Adrenal gland (tissue), 12 donors: Measurements from ENCODE around the gene GUCA1A. TPM values are rescaled to one million over a fixed set of nuclear protein-coding genes. Genes with fewer than 3 reads are reported as not detected.
"Not testable (repeated sequence)": the region's sequence is repeated elsewhere in the genome, so short reads cannot be mapped to it uniquely, and the experiment has no call there.

Source experiments
- DNase-seq, 7 donors: peaks; one replicate each; pipeline ENCODE4 v3.0.0-alpha.2; 2019 to 2020
- H3K27ac ChIP-seq, 5 donors: fragments of 200-600 bp; sonication (generic) in 4 of 5; 1 replicate in 3 of 5; 2 replicates in 2 of 5; pipeline versions ENCODE4 v1.5.1 to v1.8.0; 2016 to 2020; ENCODE audit warnings: mild to moderate bottlenecking in 1 of 5
- H3K27me3 ChIP-seq: fragments of 200-600 bp; 2 replicates; pipeline ENCODE4 v1.8.0; 2021
- H3K36me3 ChIP-seq, 2 donors: fragments of 200-600 bp; replicated peaks in 1 of 2; 1 replicate in 1 of 2; 2 replicates in 1 of 2; pipeline versions ENCODE4 v1.5.1 to v1.8.0; 2018 to 2022
- H3K4me1 ChIP-seq, 2 donors: fragments of 200-600 bp; replicated peaks in 1 of 2; 1 replicate in 1 of 2; 2 replicates in 1 of 2; pipeline versions ENCODE4 v1.5.1 to v1.8.0; 2018 to 2021
- H3K4me3 ChIP-seq, 4 donors: fragments of 200-600 bp; sonication (generic) in 3 of 4; one replicate each; pipeline ENCODE4 v1.5.1; 2016 to 2018
- H3K9me3 ChIP-seq, 3 donors: fragments of 200-600 bp; sonication (generic) in 1 of 3; replicated peaks in 1 of 3; 1 replicate in 2 of 3; 2 replicates in 1 of 3; pipeline versions ENCODE4 v1.5.1 to v1.8.0; 2016 to 2021
- POLR2A ChIP-seq, 2 donors: fragments of 450-650 bp; IDR thresholded peaks; one replicate each; pipeline ENCODE4 v1.6.1; 2017; ENCODE audit warnings: antibody characterized with exemption in 2 of 2, mild to moderate bottlenecking in 2 of 2, moderate library complexity in 1 of 2
- WGBS, 4 donors: extraction: QIAGEN DNeasy Blood & Tissue Kit in 2 of 4; methylation state at CpG; one replicate each; pipeline versions ENCODE4 v1.1.5 to v1.1.7; 2013 to 2017; 5-methylcytosine and 5-hydroxymethylcytosine counted together
- intact Hi-C, 2 donors: fragments of 100-400 bp; cut with DNase I; formaldehyde crosslinking; loops; one replicate each; pipeline versions ENCODE4 v1.14.1 to v1.15.0; 2022 to 2023
- polyA plus RNA-seq, 3 donors: library from polyadenylated mRNA; stranded (reverse); fragments of 200-250 nt in 2 of 3; fragments of 350-450 nt in 1 of 3; fragmentation: Illumina TruSeq in 1 of 3; extraction: RNeasy Lipid Tissue Mini Kit (QIAGEN cat#74804) in 1 of 3; gene quantifications; one replicate each; pipeline ENCODE4 v1.2.3, GENCODE V29; 2013 to 2014
- total RNA-seq, 9 donors: library from RNA; depleted of rRNA in 4 of 9; stranded (reverse); fragments of >200 nt in 4 of 9; fragments of 120-200 nt in 1 of 9; fragmentation: NEBNext Ultra II Directional in 1 of 9; extraction: Animal tissue kit (Norgen Biotek cat#: 25700) in 1 of 9; gene quantifications; one replicate each; pipeline versions ENCODE4 v1.1.0 to v1.2.4, GENCODE V29; 2013 to 2023
- TF ChIP-seq, protein P1 (sequence below), 6 experiments: fragments of 450-650 bp in 4 of 6; fragments of 200-600 bp in 2 of 6; sonication (generic) in 1 of 6; IDR thresholded peaks; 1 replicate in 5 of 6; 2 replicates in 1 of 6; pipeline versions ENCODE4 v1.5.1 to v1.8.0; 2016 to 2021; ENCODE audit warnings: antibody characterized with exemption in 6 of 6, mild to moderate bottlenecking in 2 of 6, moderate library complexity in 1 of 6
- donor health status: healthy with polysubstance abuse.
- donor health status: Bipolar disorder and iron deficiency.
- donor health status: DM: yes; HTN: yes; CAD: no.
- donor health status: DM: no; HTN: no; CAD: no.
- donor health status: DM: no; HTN: no; CAD: no.
- donor health status: DM: yes; HTN: yes; CAD: no.

Gene GUCA1A
- total and polyA plus RNA-seq, 12 donors = 0.17 TPM; not detected in 11

- WGBS, 4 donors = 33 to 86% methylated on average over 1 of the region's 1 CpG; no CpG with 5 or more reads in 2 of the 4 donors
- intact Hi-C loops = no loop called here
- Histone ChIP-seq H3K36me3 (peaks cover 0 to 75% of the 10 kb centered on the region in 2 donors), H3K27me3 (no peaks in the 10 kb centered on the region), H3K27ac (no peak overlapping the region), H3K4me1 (no peaks in the 10 kb centered on the region), H3K4me3 (no peak overlapping the region), H3K9me3 (no peaks in the 10 kb centered on the region)
- DNase-seq = no peak
- TF ChIP-seq, protein P1, sequence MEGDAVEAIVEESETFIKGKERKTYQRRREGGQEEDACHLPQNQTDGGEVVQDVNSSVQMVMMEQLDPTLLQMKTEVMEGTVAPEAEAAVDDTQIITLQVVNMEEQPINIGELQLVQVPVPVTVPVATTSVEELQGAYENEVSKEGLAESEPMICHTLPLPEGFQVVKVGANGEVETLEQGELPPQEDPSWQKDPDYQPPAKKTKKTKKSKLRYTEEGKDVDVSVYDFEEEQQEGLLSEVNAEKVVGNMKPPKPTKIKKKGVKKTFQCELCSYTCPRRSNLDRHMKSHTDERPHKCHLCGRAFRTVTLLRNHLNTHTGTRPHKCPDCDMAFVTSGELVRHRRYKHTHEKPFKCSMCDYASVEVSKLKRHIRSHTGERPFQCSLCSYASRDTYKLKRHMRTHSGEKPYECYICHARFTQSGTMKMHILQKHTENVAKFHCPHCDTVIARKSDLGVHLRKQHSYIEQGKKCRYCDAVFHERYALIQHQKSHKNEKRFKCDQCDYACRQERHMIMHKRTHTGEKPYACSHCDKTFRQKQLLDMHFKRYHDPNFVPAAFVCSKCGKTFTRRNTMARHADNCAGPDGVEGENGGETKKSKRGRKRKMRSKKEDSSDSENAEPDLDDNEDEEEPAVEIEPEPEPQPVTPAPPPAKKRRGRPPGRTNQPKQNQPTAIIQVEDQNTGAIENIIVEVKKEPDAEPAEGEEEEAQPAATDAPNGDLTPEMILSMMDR (IDR thresholded peaks at IDR 0.05) = no peak
- no peak for TF ChIP-seq POLR2A (IDR thresholded peaks at IDR 0.05)
Observed at GRCh38 chr6:42210551-42210950, 37.4 kb downstream of the GUCA1A start.

- no peak overlapping the region for H3K4me3 ChIP-seq
- peaks cover 3 to 4% of the 10 kb centered on the region in 2 donors for H3K4me1 ChIP-seq
- H3K27ac ChIP-seq = no peak overlapping the region
- intact Hi-C loops = no loop called here
- WGBS, 4 donors = 77 to 89% (median 84%) methylated on average over 6 of the region's 6 CpGs
- peaks cover 0 to 68% of the 10 kb centered on the region in 2 donors for H3K36me3 ChIP-seq
- no peak for DNase-seq
- TF ChIP-seq, protein P1 (IDR thresholded peaks at IDR 0.05) = no peak
- TF ChIP-seq POLR2A (IDR thresholded peaks at IDR 0.05) = no peak
- no peaks in the 10 kb centered on the region for H3K27me3 ChIP-seq
- no peaks in the 10 kb centered on the region for H3K9me3 ChIP-seq
Observed at GRCh38 chr6:42211726-42212125, 38.6 kb downstream of the GUCA1A start.

DNA sequence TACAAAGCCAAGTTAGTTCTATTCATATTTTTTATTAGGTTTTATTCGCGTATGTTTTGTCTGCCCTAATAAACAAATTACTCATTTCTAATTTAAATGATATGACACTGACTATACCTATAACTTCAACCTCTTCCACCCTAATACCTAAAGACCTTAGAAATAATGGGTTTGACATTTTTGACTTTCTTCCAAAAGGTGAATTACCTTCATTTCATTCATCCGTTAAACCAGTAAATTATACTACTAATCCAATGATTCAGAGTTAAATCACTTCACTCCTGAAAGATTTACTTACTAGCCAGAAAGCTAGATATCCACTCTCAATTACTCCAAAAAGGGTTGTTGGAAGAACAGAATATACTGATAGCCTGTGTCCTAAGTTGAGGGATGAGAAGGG is 39.3 kb downstream of the GUCA1A start:
- no peak overlapping the region for H3K27ac ChIP-seq
- intact Hi-C loops = no loop called here
- H3K36me3 ChIP-seq = peaks cover 0 to 64% of the 10 kb centered on the region in 2 donors
- H3K4me1 ChIP-seq = peaks cover 8 to 9% of the 10 kb centered on the region in 2 donors
- no peak overlapping the region for H3K4me3 ChIP-seq
- DNase-seq = no peak
- 61 to 86% (median 74%) methylated on average over 3 of the region's 3 CpGs for WGBS, 4 donors
- H3K27me3 ChIP-seq = no peaks in the 10 kb centered on the region
- no peak for TF ChIP-seq POLR2A (IDR thresholded peaks at IDR 0.05)
- TF ChIP-seq, protein P1 (IDR thresholded peaks at IDR 0.05) = no peak
- no peaks in the 10 kb centered on the region for H3K9me3 ChIP-seq

DNA sequence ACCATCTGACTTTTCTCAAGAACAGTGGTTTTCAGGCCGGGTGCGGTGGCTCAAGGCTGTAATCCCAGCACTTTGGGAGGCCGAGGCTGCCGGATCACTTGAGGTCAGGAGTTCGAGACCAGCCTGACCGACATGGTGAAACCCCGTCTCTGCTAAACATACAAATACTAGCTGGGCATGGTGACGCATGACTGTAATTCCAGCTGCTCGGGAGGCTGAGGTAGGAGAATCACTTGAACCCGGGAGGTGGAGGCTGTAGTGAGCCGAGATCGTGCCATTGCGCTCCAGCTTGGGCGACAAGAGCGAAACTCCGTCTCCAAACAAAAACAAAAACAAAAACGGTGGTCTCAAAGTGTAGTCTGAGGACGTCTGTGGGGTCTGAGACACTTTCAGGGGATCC is 43.3 kb downstream of the GUCA1A start:
- Histone ChIP-seq H3K36me3 (peaks cover 0 to 27% of the 10 kb centered on the region in 2 donors), H3K4me3 (peak overlapping the region in 1 of 4 donors; percentile 83)
- WGBS, 4 donors = 77 to 82% (median 78%) methylated on average over 17 to 18 of the region's 18 CpGs
- not testable (repeated sequence) for H3K27me3 ChIP-seq, H3K9me3 ChIP-seq, H3K4me1 ChIP-seq, H3K27ac ChIP-seq, DNase-seq
- intact Hi-C loops = loop anchor here (5.0 kb wide), 2 partner anchors 139 to 331 kb away; no protein-coding TSS in a partner anchor

DNA sequence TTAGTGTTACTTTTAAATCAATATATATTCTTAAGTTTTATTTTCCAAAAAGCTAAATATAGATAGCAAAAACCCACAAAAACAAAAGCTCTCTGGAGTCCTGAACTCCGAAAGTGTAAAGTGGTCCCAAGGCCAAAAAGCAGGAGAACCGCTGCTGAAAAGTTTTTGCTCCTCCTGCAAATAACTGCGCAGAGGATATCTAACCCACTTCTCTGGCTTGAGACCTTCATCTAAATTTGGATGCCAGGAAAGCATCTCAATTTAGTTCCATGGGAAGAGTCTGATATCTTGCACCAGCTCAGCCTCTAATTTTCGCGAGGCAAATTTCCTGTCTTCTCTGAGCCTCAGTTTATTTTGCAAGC is 44.0 kb downstream of the GUCA1A start:
- Histone ChIP-seq H3K4me3 (peak overlapping the region; percentile 8 to 84 (median 78)), H3K27ac (peak overlapping the region; percentile 12 to 86 (median 54)), H3K36me3 (peaks cover 0 to 21% of the 10 kb centered on the region in 2 donors), H3K27me3 (no peaks in the 10 kb centered on the region), H3K4me1 (peaks cover 8 to 9% of the 10 kb centered on the region in 2 donors), H3K9me3 (no peaks in the 10 kb centered on the region)
- intact Hi-C loops = loop anchor here (5.0 kb wide), 2 partner anchors 140 to 330 kb away; no protein-coding TSS in a partner anchor
- TF ChIP-seq POLR2A (IDR thresholded peaks at IDR 0.05) = no peak
- WGBS, 4 donors = 1 to 6% (median 2%) methylated on average over 5 of the region's 5 CpGs
- DNase-seq = no peak
